HEK293 (cell line): ENCODE measurements around the gene PHYHD1.

ENCODE experiments used
- ZNF274 ChIP-seq, 2 experiments: fragments of 200-500 bp in 1 of 2; fragments of 450-650 bp in 1 of 2; sonication (Bioruptor generic) in 1 of 2; formaldehyde crosslinking in 1 of 2; IDR thresholded peaks; 2 replicates each; pipeline versions ENCODE4 v1.5.1 to v1.6.1; 2014 to 2016; ENCODE audit warnings: borderline replicate concordance in 1 of 2, inconsistent platforms in 1 of 2, low read length in 1 of 2, missing biosample characterization in 1 of 2, missing genetic modification characterization in 1 of 2
- TF ChIP-seq, protein P1 (sequence below): fragments of 450-650 bp; formaldehyde crosslinking; IDR thresholded peaks from 2 replicates; pipeline ENCODE4 v1.5.1; 2016; ENCODE audit warnings: missing biosample characterization, missing genetic modification characterization, low read depth
- TF ChIP-seq, protein P2 (sequence below): fragments of 450-650 bp; formaldehyde crosslinking; IDR thresholded peaks from 2 replicates; pipeline ENCODE4 v1.5.1; 2016; ENCODE audit warnings: missing biosample characterization, missing genetic modification characterization

DNA sequence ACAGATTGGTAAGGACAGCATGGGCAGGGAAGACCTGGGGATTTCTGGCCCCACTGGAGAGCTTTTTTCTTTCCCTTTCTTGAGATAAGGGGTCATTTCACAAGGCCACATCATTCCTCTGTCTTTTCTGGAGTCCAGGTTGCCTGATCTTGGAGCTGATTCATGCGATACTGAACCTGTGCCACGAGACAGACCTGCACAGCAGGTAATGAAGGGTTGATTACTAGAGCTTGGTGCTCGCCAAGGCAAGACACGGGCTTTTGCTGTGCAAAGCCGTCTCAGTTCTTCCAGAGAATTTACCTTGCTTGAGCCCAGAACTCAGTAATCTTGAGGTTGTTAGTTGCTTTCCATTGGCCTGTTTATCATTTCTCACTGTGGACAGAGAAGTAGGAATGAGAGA, 65.9 kb downstream of the PHYHD1 start:
- TF ChIP-seq, protein P1, sequence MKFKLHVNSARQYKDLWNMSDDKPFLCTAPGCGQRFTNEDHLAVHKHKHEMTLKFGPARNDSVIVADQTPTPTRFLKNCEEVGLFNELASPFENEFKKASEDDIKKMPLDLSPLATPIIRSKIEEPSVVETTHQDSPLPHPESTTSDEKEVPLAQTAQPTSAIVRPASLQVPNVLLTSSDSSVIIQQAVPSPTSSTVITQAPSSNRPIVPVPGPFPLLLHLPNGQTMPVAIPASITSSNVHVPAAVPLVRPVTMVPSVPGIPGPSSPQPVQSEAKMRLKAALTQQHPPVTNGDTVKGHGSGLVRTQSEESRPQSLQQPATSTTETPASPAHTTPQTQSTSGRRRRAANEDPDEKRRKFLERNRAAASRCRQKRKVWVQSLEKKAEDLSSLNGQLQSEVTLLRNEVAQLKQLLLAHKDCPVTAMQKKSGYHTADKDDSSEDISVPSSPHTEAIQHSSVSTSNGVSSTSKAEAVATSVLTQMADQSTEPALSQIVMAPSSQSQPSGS (tag by site-specific recombination): no peak
- TF ChIP-seq, protein P2, sequence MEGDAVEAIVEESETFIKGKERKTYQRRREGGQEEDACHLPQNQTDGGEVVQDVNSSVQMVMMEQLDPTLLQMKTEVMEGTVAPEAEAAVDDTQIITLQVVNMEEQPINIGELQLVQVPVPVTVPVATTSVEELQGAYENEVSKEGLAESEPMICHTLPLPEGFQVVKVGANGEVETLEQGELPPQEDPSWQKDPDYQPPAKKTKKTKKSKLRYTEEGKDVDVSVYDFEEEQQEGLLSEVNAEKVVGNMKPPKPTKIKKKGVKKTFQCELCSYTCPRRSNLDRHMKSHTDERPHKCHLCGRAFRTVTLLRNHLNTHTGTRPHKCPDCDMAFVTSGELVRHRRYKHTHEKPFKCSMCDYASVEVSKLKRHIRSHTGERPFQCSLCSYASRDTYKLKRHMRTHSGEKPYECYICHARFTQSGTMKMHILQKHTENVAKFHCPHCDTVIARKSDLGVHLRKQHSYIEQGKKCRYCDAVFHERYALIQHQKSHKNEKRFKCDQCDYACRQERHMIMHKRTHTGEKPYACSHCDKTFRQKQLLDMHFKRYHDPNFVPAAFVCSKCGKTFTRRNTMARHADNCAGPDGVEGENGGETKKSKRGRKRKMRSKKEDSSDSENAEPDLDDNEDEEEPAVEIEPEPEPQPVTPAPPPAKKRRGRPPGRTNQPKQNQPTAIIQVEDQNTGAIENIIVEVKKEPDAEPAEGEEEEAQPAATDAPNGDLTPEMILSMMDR (tag by site-specific recombination): no peak
- TF ChIP-seq ZNF274 (IDR thresholded peaks at IDR 0.05; ENCODE audit: low read length) (no peak), ZNF274 (tag by site-specific recombination; IDR thresholded peaks at IDR 0.05; ENCODE audit: borderline replicate concordance) (no peak)
